DMS53 treated with DMSO at 0.1 percent for 48 hours (cell line): ENCODE measurements around the gene TMUB1.

ENCODE experiments used
- DNase-seq: peaks from one replicate; lab custom pipeline; 2025; ENCODE audit not compliant: unreplicated experiment; lab: John Stamatoyannopoulos, UW

TMUB1 gene

DNA sequence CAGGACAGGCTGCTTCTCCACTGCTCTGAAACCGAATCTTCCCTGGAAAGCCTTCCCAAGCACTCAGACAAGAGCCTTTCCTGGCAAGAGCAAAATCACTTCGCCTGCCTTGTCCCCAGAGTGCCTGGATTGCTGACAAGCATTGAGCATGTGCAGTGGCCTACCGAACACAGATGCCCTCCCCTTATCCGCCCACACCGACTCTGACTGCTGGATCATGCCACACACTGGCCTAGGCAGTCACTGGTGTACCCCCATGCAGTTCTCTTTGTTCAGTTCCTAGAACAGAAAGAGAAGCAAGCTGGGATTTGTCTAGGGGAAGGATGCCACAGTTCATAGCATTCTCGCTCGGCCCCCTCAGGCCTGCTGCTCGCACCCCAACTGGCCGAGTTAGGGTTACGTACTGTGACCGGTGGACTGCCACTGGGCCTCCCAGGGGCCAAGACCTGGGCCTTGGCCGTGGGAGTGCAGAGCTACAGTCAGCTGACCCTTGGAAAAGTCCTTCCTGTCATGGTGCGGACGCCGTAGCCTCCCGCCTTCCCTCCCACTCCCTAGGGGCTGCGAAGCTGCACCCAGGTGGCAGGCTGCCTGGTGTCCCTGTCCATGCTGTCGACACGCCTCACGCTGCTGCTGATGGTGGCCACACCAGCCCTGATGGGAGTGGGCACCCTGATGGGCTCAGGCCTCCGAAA is 48.1 kb downstream of the TMUB1 start:
- DNase-seq, result no peak

DNA sequence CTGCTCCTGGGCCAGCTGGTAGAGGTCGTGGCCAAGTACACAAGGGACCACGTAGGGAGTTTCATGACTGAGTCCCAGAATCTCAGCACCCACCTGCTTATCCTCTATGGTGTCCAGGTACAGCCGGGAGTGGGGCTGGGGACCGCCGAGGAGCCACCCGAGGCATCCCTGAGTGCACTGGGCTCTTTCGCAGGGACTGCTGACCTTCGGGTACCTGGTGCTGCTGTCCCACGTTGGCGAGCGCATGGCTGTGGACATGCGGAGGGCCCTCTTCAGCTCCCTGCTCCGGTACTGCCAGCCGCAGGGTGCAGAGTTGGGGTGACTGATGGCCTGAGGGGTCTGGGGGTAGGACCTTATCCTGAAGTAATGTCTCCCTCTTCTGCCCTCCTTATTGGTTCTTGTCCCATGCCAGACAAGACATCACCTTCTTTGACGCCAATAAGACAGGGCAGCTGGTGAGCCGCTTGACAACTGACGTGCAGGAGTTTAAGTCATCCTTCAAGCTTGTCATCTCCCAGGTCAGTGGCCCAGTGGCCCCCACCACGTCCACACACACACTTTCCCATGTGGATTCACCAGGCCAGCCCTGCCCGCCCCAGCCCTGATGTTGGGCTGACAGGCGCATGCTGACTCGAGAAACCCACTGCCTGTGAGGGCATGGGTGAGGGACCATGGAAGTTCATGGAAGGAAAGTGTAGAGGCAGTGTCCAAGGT is 48.8 kb downstream of the TMUB1 start:
- no peak for DNase-seq

DNA sequence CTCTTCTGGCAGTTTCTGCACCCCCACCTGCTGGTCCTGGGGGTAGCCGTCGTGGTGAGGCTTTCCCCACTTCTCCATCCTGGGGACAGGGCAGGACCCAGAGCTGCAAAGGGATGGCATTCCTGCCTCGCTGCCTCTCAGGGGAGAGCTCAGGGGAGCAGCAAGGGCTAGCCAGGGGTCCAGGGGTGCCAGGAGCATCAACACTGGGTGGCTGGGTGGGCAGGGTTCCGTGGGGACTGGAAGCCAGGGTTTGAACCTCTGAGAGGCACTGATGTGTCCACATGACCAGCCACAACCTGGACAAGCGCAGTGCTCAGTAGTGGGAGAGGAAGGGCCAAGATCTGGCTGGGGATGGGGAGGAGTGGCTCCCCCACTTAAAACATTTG is 49.4 kb downstream of the TMUB1 start:
- no peak for DNase-seq

DNA sequence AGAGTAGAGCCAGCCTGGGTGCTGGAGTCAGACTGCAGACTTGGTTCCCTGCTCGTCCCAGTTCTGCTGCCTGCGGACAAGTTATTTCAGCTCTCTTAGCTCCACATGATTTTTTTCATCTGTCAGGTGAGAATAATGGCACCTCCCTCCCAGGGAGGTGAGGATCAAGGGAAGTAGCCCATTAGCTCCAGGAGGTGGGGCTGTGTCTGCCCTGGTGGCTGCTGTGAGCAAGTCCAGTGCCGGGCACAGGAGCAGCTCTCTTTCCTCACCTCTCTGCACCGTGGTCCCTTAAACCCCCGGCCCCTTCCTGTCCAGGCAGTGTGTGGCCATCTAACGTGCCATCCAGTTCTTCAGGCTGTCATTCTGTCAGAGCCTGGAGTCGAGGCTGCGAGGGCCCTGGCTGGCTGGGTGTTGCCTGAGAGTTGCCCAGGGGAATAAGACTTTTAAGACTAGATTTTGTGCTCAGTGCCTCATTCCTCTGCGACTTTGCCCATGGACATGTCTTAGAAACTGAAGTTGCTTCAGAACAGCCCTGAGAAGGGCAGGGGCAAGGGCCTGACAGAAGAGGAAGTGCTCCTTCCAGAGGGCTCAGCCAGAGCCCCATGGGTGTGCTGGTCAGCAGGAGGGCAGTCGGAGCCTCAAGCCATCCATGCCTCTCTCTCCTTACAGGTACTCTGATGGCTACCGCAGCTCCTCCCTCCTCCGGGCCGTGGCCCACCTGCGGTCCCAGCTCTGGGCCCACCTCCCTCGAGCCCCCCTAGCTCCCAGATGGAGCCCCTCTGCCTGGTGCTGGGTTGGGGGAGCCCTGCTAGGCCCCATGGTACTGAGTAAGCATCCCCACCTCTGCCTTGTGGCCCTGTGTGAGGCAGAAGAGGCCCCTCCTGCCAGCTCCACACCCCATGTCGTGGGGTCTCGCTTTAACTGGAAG is 50.1 kb downstream of the TMUB1 start:
- no peak for DNase-seq
